Sciatic nerve (tissue), 2 donors: ENCODE results near the gene MYORG. TPM values are rescaled to one million over a fixed set of nuclear protein-coding genes. Genes with fewer than 3 reads are reported as not detected.

ENCODE experiments used
- ATAC-seq: fragments of 200-7000 bp; cut with Tn5 transposase; one replicate; pipeline ENCODE4 v1.9.1; 2020; ENCODE audit warnings: mild to moderate bottlenecking, moderate library complexity
- DNase-seq: peaks from one replicate; pipeline ENCODE4 v3.0.0-alpha.2; 2020; ENCODE audit warnings: low spot score
- intact Hi-C: fragments of 100-400 bp; cut with DNase I; formaldehyde crosslinking; loops from one replicate; pipeline ENCODE4 v1.14.2; 2022
- total RNA-seq: library from RNA; stranded (reverse); fragmentation: NEBNext Ultra II Directional; extraction: Animal tissue kit (Norgen Biotek cat#: 25700); gene quantifications from one replicate; pipeline ENCODE4 v1.2.1, GENCODE V29; 2021
- donor health status: DM: no; HTN: no; CAD: no.
- donor health status: DM: no; HTN: no; CAD: no.

The MYORG gene
- total RNA-seq, 1 donor from 2014 or later: 6.6 TPM

GRCh38 chr9:34317436-34317835 lies 59.3 kb downstream of the MYORG start:
- no peak for ATAC-seq
- DNase-seq: no peak
- intact Hi-C loops: no loop called here

Other genes with a start within 250 kb of the MYORG start
- gene UBAP1, start 197.9 kb downstream of the MYORG start, total RNA-seq: 56.6 TPM
- gene KIF24, start 47.6 kb downstream of the MYORG start, total RNA-seq: 1.1 TPM
- 23.3 TPM for gene NUDT2, start 47.3 kb downstream of the MYORG start, total RNA-seq
- gene FAM219A, start 81.7 kb upstream of the MYORG start, total RNA-seq: 29.8 TPM
- gene DNAI1, start 81.9 kb upstream of the MYORG start, total RNA-seq: 0.58 TPM
- gene ENHO, start 146.1 kb upstream of the MYORG start, total RNA-seq: 23.5 TPM
- 23.2 TPM for gene CNTFR, start 212.8 kb upstream of the MYORG start, total RNA-seq
- 17.0 TPM for gene RPP25L, start 235.2 kb upstream of the MYORG start, total RNA-seq
- 67.6 TPM for gene DCTN3, start 243.6 kb upstream of the MYORG start, total RNA-seq